ENCODE measurements around the gene MGMT. TPM values are rescaled to one million over a fixed set of nuclear protein-coding genes. Genes with fewer than 3 reads are reported as not detected.

The MGMT gene
- total and polyA plus RNA-seq, 2 experiments from 2014 or later = 19.3 to 21.9 TPM

GRCh38 chr10:129476431-129476830 lies 9.4 kb downstream of the MGMT start (continued):
- no peak for TF ChIP-seq CTCF (conservative IDR thresholded peaks at IDR 0.05; ENCODE audit: low read depth in 2 of 2)

GRCh38 chr10:129477051-129477450 lies 10.0 kb downstream of the MGMT start:
- DNase-seq (ENCODE audit: low spot score) (no peak), ATAC-seq (no peak)
- peaks cover 21% of the 10 kb centered on the region for H3K79me2 ChIP-seq (replicated peaks; ENCODE audit: insufficient read depth)
- no peaks in the 10 kb centered on the region for H3F3A ChIP-seq (replicated peaks; ENCODE audit: low read depth)
- H3K4me1 ChIP-seq (ENCODE audit: insufficient read depth) = no peaks in the 10 kb centered on the region
- H3K4me3 ChIP-seq = no peak overlapping the region
- Mint-ChIP-seq H3K27me3 (ENCODE audit: insufficient read depth, low read depth, poor library complexity) (peaks cover 7% of the 10 kb centered on the region), H3K9me3 (peaks cover 17% of the 10 kb centered on the region), H3K4me1 (0 out of 3 replicates have a peak, but pooled peaks cover 5% of the 10 kb centered on the region), H3K4me3 (no peak overlapping the region), H3K27ac (no peak overlapping the region), H3K36me3 (ENCODE audit: low read depth) (peaks cover 26% of the 10 kb centered on the region)
- no peak overlapping the region for H2AFZ ChIP-seq
- H3K36me3 ChIP-seq (ENCODE audit: insufficient read depth) = no peaks in the 10 kb centered on the region
- no peak overlapping the region for H3K27ac ChIP-seq (ENCODE audit: low read depth)
- H3K27me3 ChIP-seq (ENCODE audit: insufficient read depth) = no peaks in the 10 kb centered on the region
- no peaks in the 10 kb centered on the region; the same call in 1 of the 2 replicates for H3K9me2 ChIP-seq (ENCODE audit: insufficient read depth)
- H3K4me2 ChIP-seq = no peak overlapping the region
- H4K20me1 ChIP-seq (replicated peaks; ENCODE audit: insufficient read depth) = no peaks in the 10 kb centered on the region
- TF ChIP-seq CTCF (conservative IDR thresholded peaks at IDR 0.05; ENCODE audit: low read depth in 2 of 2) = no peak
- no peak for TF ChIP-seq ZNF331 (CRISPR knock-in tag; IDR thresholded peaks at IDR 0.05; ENCODE audit: low read depth)
- no peak for TF ChIP-seq JUNB (IDR thresholded peaks at IDR 0.05; ENCODE audit: unreplicated experiment)
- TF ChIP-seq ZNF114 (CRISPR knock-in tag; IDR thresholded peaks at IDR 0.05) = no peak
- no peak for TF ChIP-seq ZNF462 (CRISPR knock-in tag; IDR thresholded peaks at IDR 0.05)
- TF ChIP-seq POLR2AphosphoS5 (IDR thresholded peaks at IDR 0.05; ENCODE audit: low read depth) = no peak
- no peak for TF ChIP-seq REST (IDR thresholded peaks at IDR 0.05; ENCODE audit: unreplicated experiment)
- no peak for TF ChIP-seq EZH2phosphoT487 (IDR thresholded peaks at IDR 0.05; ENCODE audit: unreplicated experiment)
- TF ChIP-seq STAT1 (IDR thresholded peaks at IDR 0.05; ENCODE audit: unreplicated experiment) = no peak
- TF ChIP-seq ETS1 (IDR thresholded peaks at IDR 0.05) = no peak
- TF ChIP-seq NANOG (IDR thresholded peaks at IDR 0.05; ENCODE audit: borderline replicate concordance) = no peak
